Stomach smooth muscle (tissue), 2 donors: ENCODE data around the gene PLEKHD1.

ENCODE experiments used
- H3K27ac ChIP-seq: one replicate; pipeline ENCODE4 v1.7.0; 2013; ENCODE audit warnings: mild to moderate bottlenecking, low read length, inconsistent platforms
- H3K27me3 ChIP-seq, 2 donors: one replicate each; pipeline ENCODE4 v1.7.0; 2013; ENCODE audit warnings: low read length in 2 of 2; ENCODE audit not compliant: insufficient read depth in 2 of 2, control insufficient read depth in 1 of 2
- H3K36me3 ChIP-seq, 2 donors: one replicate each; pipeline ENCODE4 v1.7.0; 2013; ENCODE audit warnings: low read length in 2 of 2; ENCODE audit not compliant: control insufficient read depth in 2 of 2, insufficient read depth in 2 of 2
- H3K4me1 ChIP-seq: one replicate; pipeline ENCODE4 v1.7.0; 2013; ENCODE audit warnings: low read length; ENCODE audit not compliant: control insufficient read depth, insufficient read depth
- H3K4me3 ChIP-seq, 2 donors: one replicate each; pipeline ENCODE4 v1.7.0; 2013; ENCODE audit warnings: low read length in 2 of 2
- H3K9ac ChIP-seq, 2 donors: one replicate each; pipeline ENCODE4 v1.7.0; 2013; ENCODE audit warnings: low read length in 2 of 2, mild to moderate bottlenecking in 1 of 2
- H3K9me3 ChIP-seq, 2 donors: one replicate each; pipeline ENCODE4 v1.7.0; 2013; ENCODE audit warnings: low read length in 2 of 2; ENCODE audit not compliant: control insufficient read depth in 2 of 2
- donor health status: healthy.
- donor health status: Pancreatic carcinoma.

Gene PLEKHD1

DNA sequence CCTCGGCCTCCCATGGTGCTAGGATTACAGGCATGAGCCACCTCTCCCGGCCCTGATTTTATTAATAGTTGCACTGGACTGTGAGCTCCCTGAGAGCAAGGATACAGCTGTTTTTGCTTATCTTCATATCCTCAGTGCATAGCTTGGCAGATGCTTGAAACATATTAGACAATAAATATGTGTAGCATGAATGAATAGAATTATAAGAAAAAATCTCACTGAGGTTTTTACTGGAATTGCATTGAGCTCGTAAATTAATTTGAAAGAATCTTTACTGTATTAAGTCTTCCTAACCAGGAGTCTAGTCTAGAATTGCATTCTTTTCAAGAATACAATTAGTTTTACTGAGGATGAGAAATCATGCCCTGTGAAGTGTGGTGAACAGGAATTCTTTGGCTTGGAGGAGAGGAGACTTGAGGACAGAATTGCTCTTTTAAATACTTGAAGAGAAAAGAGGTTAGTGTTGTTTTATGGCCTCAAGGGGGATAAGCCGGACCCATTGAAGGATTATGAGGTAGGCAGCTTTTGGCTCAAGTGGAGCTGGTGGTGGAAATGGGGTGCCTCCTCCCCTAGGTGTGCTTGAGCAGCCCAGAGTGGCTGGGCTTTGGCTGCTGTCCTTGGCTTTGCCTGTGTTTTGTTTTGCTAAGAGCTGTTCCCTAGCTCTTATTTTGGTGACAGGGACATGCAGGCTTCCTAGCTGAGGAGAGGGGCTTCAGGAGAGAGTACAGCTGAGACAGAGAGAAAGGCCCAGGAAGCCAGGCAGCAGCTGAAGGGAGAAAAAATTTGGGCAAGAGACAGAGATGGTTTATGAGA, 34.0 kb downstream of the PLEKHD1 start:
- Histone ChIP-seq H3K9ac (no peak overlapping the region), H3K4me3 (no peak overlapping the region), H3K36me3 (no peaks in the 10 kb centered on the region), H3K27me3 (peaks cover 0 to 2% of the 10 kb centered on the region in 2 donors), H3K27ac (no peak overlapping the region), H3K4me1 (no peaks in the 10 kb centered on the region), H3K9me3 (no peaks in the 10 kb centered on the region)

GRCh38 chr14:69519204-69520100, 34.9 kb downstream of the PLEKHD1 start:
- H3K4me3 ChIP-seq = no peak overlapping the region
- H3K27ac ChIP-seq = no peak overlapping the region
- no peaks in the 10 kb centered on the region for H3K36me3 ChIP-seq
- no peaks in the 10 kb centered on the region for H3K4me1 ChIP-seq
- no peaks in the 10 kb centered on the region for H3K9me3 ChIP-seq
- no peak overlapping the region for H3K9ac ChIP-seq
- H3K27me3 ChIP-seq = peaks cover 0 to 2% of the 10 kb centered on the region in 2 donors

DNA sequence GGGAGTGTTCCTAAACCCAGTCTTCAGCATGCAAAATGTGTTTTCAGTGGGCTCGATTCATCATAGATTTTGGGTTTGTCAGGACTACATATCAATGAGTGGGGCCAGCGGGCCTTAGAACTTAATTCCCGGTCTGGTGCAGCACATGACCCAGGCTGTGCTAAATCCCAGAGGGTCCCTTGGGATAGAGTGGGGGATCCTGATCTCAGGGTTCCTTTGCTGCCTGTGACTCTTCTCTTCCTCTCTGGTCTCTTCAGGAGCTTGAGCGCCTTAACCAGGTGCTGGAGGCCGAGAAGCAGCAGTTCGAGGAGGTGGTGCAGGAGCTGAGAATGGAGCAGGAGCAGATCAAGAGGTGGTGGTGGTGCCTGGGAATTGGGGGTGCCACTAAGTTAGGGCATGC, 37.5 kb downstream of the PLEKHD1 start:
- Histone ChIP-seq H3K4me3 (no peak overlapping the region), H3K27me3 (peaks cover 0 to 7% of the 10 kb centered on the region in 2 donors), H3K9ac (no peak overlapping the region), H3K36me3 (no peaks in the 10 kb centered on the region), H3K27ac (no peak overlapping the region), H3K9me3 (no peaks in the 10 kb centered on the region), H3K4me1 (no peaks in the 10 kb centered on the region)

- no peaks in the 10 kb centered on the region for H3K4me1 ChIP-seq
- H3K27me3 ChIP-seq = peaks cover 0 to 9% of the 10 kb centered on the region in 2 donors
- no peaks in the 10 kb centered on the region for H3K9me3 ChIP-seq
- H3K9ac ChIP-seq = no peak overlapping the region
- H3K36me3 ChIP-seq = no peaks in the 10 kb centered on the region
- H3K27ac ChIP-seq = no peak overlapping the region
- H3K4me3 ChIP-seq = no peak overlapping the region
Observed at GRCh38 chr14:69525896-69526295, 41.4 kb downstream of the PLEKHD1 start.

DNA sequence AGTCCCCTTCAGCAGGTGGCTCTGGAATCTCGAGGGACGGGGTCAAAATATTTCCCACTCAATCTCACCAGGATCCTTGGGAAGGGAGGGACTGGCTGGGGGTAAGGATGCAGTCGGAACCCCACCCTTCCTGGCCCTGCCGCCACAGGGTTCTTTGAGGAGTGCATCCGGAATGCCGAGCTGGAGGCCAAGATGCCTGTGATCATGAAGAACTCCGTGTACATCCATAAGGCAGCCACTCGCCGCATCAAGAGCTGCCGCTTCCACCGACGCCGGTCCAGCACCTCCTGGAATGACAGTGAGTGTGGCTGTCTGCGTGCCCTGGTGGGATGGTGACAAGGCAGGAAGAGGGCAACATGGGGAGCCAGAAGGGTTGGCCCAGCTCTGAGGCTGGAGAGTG, 43.1 kb downstream of the PLEKHD1 start:
- Histone ChIP-seq H3K27ac (no peak overlapping the region), H3K9me3 (no peaks in the 10 kb centered on the region), H3K4me1 (no peaks in the 10 kb centered on the region), H3K4me3 (no peak overlapping the region), H3K9ac (no peak overlapping the region), H3K36me3 (no peaks in the 10 kb centered on the region), H3K27me3 (peaks cover 0 to 7% of the 10 kb centered on the region in 2 donors)

DNA sequence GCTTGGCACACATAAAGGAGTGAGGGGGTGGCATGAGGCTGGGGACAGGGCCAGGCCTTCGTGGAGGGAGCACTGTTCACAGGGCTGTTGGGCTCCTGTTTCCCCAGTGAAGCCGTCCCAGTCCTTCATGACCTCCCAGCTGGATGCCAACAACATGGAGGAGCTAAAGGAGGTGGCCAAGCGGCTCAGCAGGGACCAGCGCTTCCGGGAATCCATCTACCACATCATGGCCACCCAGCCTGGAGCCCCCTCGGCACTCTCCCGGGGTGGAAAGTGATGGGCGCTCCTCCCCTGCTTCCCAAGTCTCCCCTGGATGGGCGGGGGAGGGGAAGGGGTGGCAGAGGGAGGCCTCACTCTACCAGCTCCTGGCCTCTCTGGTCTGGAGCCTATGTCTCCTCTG, 43.6 kb downstream of the PLEKHD1 start:
- no peak overlapping the region for H3K9ac ChIP-seq
- H3K4me3 ChIP-seq = no peak overlapping the region
- no peaks in the 10 kb centered on the region for H3K4me1 ChIP-seq
- peaks cover 0 to 9% of the 10 kb centered on the region in 2 donors for H3K27me3 ChIP-seq
- no peaks in the 10 kb centered on the region for H3K9me3 ChIP-seq
- H3K36me3 ChIP-seq = no peaks in the 10 kb centered on the region
- H3K27ac ChIP-seq = no peak overlapping the region

- H3K27me3 ChIP-seq = peaks cover 4 to 14% of the 10 kb centered on the region in 2 donors
- no peaks in the 10 kb centered on the region for H3K9me3 ChIP-seq
- H3K4me1 ChIP-seq = no peaks in the 10 kb centered on the region
- H3K27ac ChIP-seq = no peak overlapping the region
- H3K36me3 ChIP-seq = no peaks in the 10 kb centered on the region
- no peak overlapping the region for H3K4me3 ChIP-seq
- H3K9ac ChIP-seq = no peak overlapping the region
Observed at GRCh38 chr14:69528930-69529329, 44.4 kb downstream of the PLEKHD1 start.

DNA sequence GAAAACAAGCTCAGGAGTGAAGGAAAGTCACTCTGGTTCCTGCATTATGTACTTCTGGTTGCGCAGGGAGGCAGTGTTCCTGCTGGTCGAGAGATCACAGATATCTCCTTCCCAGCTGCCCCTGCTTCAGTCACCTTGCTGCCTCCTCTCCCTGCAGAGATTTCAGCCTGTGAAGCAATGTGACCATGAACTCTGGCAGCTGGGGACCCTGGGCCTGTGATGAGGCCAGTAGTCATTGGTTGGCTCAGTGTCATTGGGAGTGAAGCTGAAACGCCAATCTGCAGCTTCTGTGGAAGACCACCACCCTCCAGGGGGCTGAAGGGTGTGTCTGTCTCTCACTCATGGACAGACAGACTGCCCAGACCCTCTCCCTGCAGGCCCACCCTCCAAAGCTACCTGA, 45.0 kb downstream of the PLEKHD1 start:
- no peak overlapping the region for H3K9ac ChIP-seq

DNA sequence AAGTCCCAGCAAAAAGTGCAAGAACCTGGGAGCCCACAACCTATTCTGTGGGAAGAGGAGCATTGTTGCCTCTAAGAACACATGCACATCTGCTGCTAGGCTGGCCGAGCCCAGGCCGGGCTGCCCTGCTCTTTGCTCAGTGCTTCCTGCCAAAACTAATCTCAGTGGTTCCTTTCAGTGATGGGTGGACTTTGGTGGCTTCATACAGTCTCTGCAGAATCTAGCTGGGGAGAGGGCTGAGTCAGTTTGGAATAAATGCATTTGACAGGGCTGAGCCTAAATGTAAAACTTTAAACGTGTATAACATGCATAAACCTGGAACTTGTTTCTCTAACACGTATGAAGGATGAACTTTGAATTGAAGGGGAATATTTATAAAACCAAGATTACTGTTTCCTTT, 45.6 kb downstream of the PLEKHD1 start:
- peaks cover 4 to 14% of the 10 kb centered on the region in 2 donors for H3K27me3 ChIP-seq
- H3K9me3 ChIP-seq = no peaks in the 10 kb centered on the region
- no peak overlapping the region for H3K4me3 ChIP-seq
- H3K9ac ChIP-seq = no peak overlapping the region
- H3K27ac ChIP-seq = no peak overlapping the region
- no peaks in the 10 kb centered on the region for H3K4me1 ChIP-seq
- no peaks in the 10 kb centered on the region for H3K36me3 ChIP-seq

More for the DNA sequence above, 45.0 kb downstream of the PLEKHD1 start:
- Histone ChIP-seq H3K27ac (no peak overlapping the region), H3K4me1 (no peaks in the 10 kb centered on the region), H3K36me3 (no peaks in the 10 kb centered on the region), H3K4me3 (no peak overlapping the region), H3K9me3 (no peaks in the 10 kb centered on the region), H3K27me3 (peaks cover 4 to 14% of the 10 kb centered on the region in 2 donors)

- Histone ChIP-seq H3K27ac (no peak overlapping the region), H3K27me3 (peaks cover 4 to 11% of the 10 kb centered on the region in 2 donors), H3K36me3 (no peaks in the 10 kb centered on the region), H3K4me3 (no peak overlapping the region), H3K4me1 (no peaks in the 10 kb centered on the region), H3K9ac (no peak overlapping the region), H3K9me3 (no peaks in the 10 kb centered on the region)
Observed at GRCh38 chr14:69531135-69531534, 46.6 kb downstream of the PLEKHD1 start.
